NCI-H1694 (cell line): ENCODE measurements around the gene SKI.
"Not testable (repeated sequence)": the region's sequence is repeated elsewhere in the genome, so short reads cannot be mapped to it uniquely, and the experiment has no call there.

Experiments
- DNase-seq: peaks from one replicate; lab custom pipeline; 2025; lab: John Stamatoyannopoulos, UW

Gene SKI

DNA sequence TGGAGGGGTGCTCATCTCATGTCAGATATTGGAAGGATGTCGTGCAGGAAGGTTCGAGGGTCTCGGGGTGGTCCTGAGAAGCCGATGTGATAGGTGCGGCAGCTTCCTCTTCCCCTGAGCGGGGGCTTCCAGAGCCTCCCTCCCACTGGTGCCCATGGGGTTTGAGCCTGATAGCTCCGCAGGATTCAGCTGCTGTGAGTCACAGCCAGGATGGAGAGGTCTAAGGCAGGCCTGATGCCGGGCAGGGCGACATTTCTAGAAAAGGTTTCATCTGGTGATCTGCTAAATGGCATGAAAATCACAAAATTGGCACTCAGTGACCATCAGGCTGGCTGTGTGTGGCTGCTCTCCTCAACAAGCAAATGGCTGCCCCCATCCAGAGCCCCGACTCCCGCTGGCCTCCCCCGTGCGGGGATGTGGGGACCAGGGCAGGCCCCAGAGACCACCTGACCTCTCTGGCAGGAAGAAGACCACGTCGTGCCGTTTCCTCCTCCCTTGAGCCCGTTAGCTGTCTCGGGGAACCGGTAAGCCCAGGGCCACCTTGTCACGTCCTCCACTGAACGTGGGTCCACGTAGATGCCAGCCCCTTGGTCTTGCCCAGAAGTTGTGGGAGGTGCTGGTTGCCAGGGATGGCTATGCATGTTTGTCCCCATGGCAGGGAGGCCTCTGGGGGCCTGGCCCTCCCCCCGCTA lies 66.1 kb downstream of the SKI start:
- DNase-seq = no peak

DNA sequence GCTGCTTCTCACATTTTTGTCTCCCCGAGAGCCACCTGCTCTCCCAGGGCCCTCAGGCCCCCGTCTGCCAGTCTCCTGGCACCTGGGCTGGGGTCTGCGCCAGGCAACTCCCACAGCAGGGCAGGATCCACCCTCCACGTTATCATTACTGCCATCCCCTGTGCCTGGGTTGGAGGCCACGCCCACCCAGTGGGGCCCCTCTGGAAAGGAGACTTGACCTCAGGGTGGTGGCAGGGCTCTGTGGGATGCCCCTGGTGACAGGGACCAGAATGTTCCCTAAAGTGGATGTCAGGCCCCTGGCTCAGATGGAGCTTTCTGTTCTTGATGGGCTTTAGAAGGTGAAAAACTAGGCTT lies 66.6 kb downstream of the SKI start:
- DNase-seq = no peak

DNA sequence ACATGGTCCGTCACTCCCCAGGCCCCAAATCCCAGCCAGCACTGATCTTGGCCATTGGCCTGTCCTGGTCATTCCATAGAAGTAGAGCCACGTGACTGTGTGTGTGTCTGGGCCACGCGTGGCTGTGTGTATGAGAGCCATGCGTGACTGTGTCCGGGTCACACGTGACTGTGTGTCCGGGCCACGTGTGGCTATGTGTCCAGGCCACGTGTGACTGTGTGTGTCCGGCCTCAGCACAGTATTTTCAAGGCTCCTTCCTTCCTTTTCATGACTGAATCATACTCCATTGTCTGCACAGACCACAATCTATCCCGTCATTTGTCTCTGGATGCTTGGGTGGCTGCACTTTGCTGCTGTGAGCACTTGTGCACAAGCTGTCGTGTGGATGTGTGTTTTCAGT lies 67.4 kb downstream of the SKI start:
- no peak for DNase-seq

DNA sequence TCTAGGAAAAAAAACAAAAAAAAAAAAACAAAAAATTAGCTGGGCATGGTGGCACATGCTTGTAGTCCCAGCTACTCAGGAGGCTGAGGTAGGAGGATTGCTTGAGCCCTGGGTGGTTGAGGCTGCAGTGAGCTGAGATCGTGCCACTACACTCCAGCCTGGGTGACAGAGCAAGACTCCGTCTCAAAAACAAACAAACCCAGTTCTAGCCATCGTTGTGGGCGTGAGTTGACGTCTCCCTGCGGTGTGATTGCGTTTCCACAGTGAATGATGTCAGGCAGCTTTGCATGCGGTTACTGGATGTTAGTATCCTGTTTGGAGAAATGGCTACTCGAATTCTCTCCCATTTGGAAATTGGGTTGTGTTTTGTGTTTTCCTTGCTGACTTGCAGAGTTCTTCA lies 68.1 kb downstream of the SKI start:
- DNase-seq = not testable (repeated sequence)

DNA sequence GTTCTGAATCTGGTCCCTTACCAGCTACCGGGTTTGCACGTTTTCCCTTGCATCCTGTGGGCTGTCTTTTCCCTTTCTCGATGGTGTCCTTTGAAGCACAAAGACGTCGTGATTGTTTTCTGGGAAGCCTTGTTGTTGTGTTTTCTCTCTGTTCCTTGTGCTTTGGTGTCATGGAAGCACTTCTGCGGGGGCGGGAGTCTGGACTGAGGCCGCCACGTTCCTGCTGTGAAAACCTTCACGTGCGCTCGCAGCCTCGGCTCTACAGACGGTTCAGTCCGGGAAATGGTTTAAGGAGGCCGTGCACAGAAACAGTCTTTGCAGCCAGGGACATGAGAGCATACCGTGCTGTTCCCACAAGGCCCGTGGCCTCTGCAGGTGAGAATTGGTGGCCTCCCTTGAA lies 68.5 kb downstream of the SKI start:
- DNase-seq = no peak

DNA sequence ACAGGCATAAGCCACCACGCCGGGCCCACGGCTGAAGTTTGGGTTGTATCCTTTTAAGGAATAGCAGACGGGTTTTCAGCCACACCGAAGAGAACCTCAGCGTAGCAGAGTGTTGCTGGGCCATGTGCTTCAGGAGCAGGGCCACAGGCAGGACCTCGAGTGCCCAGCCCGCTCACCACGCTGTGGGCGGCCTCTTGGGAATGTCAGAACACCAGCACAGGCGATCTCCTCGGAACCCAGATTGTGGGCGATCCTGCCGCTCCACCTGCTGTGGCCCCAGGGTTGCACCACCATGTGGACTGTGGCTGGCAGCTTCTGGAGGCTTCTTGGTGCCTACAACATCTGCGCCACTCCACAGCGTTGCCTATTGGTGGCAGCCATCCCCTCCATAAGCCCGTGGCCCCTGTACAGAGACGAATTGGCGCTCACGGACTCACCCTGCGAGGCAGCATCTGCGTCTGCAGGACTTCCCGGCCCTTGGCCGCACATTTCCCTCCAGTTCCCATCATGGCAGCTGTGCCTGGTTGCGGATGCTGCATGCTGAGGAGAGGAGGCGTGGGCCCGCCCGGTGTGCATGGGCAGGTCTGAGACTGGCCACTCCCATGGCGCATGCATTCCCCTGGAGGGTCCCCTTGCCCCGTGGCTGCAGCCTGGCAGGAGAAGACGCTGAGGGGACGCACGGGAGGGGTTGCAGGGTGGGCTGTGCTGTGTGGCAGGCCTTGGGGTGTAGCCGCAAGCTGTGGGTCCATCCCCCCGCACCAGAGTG lies 69.3 kb downstream of the SKI start:
- no peak for DNase-seq

DNA sequence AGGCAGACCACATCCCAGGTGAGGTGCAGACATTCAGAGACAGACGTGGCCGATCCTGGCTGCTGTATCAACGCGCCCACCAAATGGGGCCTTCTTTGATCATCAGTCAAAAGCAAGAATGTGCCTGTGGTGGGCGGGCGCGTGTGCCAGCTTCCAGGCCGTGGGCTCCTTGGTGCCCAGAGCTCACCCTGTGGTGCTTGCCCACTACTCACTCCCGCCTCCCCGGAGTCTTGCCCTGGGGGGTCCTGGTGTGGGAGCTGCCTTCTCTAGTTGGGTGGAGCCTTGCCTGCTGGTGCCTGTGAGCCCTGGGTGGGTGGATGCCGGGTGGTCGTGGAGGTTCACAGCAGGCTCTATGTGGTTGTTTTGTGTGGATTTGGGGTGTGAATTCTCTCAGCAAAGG lies 70.6 kb downstream of the SKI start:
- DNase-seq = no peak

DNA sequence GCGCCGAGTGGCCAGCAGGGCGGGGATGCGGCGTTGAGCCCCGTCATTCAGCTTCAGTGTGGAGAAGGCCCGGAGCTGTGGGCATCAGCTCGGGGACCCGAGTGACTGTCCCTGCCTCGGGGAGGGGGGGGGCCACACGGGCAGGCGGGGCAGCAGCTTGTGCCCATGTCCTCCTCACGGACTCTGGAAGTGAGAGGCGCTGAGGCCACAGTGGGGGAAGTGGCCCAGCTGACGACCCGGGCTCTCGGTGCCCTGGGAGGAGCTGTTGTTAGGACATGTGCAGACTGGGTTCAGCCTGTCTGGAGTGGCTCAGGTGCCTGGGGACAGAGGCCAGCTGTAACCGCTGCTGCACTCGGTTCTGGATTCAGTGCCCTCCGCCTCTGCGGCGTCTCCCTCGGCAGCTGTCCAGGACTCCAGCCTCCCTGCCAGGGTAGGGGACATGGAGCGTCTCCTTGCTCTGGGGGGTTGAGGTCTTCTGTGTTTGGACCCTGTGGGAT lies 71.1 kb downstream of the SKI start:
- no peak for DNase-seq

DNA sequence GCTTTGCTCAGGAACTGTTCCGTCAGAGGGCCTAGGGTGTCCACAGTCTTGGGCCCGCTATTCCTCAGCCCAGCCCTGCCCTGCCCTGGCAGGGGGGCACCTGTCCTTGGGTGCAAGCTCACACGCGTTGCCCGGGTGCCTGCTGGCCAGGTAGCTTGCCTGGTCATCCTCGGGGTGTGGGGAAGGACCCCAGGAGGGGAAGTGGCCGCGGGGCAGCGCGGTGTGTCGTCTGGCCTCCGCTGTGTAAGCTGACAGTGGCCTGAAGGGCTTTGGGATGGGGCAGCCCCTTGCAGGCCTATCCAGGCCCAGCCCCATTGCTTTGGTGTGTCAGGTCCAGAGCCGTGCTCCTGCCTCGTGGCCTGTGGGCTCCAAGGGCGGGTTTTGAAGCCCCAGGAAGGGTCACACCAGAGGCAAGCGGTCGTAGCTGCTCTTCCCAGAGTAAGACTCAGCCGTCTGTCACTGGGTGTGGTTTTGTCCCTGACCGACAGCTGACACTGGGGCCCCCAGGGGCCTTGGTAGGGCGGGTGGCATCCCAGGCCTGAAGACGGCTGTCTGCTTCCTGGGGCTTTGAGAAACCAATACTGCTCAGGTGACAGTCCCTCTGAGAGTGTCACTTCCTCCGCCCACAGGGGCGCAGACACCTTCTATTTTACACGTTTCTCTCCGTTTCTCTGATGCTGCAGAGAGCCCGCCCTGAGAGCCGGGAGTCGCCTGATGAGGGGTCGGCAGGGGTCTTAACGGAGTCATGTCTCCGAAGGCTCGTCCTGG lies 72.1 kb downstream of the SKI start:
- no peak for DNase-seq

DNA sequence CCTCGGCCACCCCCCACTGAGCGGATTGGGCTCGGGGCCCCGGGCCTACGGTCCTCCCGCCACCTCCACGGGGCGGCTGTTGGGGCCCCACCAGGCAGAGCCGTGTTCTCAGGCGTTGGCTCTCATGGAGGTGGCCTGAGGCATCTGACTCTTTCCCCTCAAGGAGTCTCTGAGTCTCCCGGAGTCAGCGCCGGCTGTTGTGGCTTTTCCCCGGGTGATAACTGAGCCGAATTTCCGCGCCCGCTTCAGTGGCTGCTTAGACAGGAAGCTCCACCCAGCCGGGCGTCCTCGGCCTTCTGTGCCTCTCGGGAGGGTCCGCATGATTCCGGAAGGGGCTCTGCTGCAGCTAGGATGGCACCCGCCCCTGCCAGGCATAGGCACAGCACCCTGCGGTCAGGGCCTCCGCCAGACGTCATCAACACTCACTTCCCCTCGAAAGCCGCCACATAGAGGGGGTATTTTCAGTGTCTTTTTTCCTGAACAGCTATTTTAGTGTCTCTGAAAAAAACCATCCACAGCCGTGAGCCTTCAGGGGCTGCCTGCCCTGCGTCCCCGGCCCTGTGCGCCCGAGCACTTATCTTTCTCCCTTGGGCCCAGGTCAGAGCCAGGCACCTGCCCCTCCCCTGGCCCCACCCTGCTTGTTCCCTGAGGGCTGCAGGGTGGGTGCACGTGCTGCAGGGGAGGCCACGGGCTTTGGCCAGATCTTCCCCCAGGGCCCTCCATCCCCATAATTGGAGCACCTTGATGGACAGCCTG lies 72.9 kb downstream of the SKI start:
- no peak for DNase-seq

DNA sequence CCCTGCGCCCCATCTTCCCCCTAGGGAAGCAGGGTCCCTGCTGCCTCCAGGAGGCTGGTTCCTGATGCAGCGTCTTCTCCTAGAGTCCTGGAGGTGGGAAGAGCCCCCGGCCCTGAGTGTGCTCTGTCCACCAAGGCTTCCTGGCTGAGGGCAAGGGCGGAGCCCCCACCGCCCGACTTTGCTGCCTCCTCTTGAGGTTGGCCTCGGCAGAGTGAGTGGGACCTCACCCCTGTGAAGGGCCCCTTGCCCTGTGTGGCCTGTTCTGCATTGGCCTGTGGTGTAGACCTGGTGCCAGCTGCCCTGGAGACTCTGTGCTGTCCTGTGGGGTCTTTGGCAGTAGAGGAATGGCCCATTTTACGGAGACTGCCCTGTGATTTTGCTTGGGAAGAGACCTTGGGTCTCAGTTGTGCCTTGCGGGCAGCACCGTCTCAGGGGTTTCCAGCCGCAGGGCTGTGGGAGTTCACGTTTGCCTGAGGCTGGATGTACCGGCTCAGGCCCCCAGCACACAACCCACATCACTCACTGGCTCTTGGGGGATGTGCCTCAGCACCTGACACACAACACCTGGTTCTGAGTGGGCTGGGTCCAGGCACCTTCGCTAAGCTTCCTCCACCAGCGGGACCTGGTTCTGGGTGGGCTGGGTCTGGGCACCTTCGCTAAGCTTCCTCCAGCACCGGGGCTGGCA lies 73.6 kb downstream of the SKI start:
- DNase-seq = no peak

DNA sequence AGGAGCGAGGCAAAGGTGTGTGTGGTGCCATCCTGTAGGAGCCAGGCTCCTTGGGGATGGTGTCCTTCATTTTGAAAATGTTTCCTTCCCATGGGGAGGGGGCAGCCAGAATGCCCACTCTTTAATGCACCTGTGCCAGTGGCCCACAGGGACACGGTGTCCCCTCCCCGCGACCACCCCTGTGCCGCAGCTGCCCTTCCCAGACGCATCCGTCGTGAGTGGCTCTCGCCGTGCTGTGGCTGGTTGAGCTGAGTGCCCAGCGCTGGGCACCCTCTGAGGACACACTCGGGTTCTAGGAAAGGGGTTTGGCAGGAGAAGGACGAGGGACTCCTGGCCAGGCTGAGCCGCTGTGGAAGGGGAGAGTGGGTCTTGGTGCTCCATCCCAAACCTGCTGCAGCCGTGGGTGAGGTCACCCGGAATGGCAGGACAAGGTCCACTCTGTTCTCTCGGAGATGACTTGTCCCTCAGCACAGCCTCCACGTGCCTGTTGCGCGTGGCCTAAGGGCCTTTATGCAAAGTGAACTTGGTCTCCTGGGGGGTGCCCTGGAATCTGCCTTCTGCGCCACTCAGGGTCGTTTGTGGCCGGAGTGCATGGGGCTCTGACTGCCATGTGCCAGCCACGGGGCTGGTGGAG lies 74.3 kb downstream of the SKI start:
- no peak for DNase-seq

DNA sequence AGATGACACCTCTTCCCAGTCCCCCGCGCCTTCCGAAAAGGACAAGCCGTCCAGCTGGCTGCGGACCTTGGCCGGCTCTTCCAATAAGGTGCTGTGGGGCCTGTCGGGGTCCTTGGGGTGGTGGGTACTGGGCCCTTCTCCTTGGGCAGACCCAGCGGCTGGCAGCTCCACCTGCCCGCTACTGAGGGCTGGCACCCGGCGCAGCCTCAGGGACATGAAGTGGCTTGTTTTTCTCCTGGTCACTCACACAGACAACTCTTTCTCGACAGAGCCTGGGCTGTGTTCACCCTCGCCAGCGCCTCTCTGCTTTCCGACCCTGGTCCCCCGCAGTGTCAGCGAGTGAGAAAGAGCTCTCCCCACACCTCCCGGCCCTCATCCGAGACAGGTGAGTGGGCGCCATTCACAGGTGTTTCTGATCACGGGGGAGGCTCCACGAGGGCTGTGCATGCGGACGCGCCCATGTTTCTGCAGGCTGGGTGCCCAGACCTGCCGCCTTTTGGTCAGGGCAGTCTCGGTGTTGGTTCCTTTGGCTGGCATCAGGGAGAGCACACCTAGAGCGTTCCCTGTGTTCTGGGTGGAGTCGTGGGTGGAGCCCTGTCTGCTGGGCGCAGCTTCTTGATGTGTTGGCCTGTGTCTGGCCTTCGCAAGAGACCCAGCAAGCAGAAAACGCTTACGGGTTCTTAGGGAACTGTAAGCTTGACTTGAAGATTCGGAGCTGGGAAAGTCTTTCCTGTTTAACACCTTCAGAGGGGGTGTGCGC lies 75.1 kb downstream of the SKI start:
- DNase-seq = no peak

DNA sequence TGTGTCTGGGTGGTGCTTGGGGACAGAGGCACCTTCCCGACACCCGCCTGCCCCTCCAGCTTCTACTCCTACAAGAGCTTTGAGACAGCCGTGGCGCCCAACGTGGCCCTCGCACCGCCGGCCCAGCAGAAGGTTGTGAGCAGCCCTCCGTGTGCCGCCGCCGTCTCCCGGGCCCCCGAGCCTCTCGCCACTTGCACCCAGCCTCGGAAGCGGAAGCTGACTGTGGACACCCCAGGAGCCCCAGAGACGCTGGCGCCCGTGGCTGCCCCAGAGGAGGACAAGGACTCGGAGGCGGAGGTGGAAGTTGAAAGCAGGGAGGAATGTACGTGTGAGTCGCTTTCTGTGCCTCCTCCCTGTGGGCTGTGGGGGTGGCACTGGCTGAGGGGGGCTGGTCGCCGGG lies 75.7 kb downstream of the SKI start:
- DNase-seq = no peak

DNA sequence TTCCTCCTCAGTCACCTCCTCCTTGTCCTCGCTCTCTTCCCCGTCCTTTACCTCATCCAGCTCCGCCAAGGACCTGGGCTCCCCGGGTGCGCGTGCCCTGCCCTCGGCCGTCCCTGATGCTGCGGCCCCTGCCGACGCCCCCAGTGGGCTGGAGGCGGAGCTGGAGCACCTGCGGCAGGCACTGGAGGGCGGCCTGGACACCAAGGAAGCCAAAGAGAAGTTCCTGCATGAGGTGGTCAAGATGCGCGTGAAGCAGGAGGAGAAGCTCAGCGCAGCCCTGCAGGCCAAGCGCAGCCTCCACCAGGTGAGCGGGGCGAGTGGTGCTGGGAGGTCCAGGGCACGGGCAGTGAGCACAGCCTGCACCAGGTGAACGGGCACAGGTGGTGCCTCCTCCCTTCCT lies 76.2 kb downstream of the SKI start:
- DNase-seq = no peak

DNA sequence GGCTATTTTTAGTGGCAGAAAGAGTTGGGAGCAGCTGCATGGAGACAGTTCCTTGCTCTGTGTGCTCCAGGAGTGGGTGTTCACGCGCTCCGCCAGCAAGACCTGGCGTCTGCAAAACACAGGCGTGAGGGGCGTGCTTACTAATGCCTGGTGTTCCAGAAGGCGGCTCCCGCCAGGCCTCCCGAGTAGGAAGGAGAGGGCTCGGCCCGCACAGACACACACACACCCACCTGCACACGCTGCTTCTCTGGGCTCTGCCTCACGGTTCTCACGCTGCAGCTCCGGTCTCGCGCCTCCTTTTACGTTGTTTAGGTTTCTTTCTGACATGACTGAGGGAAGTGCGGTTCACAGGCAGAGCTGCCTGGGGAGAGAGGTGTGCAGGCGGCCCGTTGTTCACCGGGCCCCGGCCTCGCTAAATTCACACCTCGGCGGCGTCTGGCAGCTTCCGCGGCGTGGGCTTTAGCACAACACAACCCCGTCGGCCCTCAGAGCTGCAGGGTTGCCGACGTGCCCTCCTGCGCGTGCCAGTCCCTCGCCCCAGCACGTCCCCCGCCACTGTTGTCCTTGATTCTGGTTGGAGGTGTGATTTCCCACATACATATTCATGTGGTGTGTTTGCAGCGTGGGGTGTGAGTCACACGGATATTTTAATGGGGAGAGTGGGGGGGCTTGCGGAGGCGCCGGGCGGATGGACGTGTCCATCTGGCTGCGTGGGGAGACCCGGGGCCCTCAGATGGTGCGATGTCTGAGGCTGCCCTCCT lies 77.0 kb downstream of the SKI start:
- DNase-seq = no peak

DNA sequence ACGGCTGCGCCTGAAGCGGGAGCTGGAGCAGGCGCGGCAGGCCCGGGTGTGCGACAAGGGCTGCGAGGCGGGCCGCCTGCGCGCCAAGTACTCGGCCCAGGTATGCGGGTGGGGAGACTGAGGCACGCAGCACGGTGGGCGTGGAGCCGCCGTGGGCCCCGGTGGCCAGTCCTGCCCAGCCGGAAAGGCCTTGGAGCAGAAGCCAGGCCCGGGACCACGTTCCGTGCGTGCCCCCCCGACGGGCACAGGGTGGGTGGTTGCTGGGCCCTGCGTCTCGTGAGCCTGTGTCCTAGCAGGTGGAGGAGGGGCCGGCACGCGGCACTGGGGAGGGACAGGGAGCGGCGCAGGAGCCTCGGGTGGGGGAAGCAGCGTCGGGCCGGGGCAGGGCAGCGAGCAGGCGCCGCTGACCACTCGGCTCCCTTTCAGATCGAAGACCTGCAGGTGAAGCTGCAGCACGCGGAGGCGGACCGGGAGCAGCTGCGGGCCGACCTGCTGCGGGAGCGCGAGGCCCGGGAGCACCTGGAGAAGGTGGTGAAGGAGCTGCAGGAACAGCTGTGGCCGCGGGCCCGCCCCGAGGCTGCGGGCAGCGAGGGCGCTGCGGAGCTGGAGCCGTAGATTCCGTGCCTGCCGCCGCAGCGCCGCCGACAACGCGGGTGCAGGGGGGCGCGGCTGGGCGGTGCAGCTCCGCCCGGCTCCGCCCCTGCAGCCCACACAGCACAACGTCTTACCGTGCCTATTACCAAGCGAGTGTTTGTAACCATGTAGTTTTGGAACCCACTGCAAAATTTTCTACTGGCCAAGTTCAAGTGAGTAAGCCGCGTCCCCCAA lies 78.2 kb downstream of the SKI start:
- no peak for DNase-seq

DNA sequence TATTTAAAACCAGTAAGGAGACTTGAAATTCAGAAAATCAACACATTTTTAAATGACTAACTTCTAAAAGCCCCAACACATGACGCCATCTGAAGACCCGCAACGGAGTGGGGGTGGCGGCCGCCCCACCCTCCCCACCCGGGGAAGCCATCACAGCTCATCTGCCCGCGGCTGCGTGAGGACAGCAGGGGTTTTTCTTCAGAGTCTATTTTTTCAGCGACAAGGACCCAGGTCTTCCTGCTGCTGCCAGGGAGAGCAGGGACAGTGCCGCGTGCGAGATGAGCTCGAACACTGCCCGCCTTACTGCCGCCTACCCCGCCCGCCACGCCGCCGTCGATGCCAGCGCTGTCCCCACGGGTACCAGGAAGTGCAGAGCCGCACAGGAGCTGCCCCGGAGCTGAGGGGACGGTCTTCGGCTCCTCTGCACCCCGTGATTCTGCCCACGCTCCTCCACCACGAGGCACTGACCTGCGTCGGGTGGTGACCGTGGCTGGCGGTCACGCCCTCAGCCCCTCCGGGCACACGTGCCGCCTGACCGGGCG lies 79.0 kb downstream of the SKI start:
- DNase-seq = no peak
